Gastrocnemius medialis (tissue), 4 donors: Measurements from ENCODE around the gene ENAH.

Experiments
- POLR2A ChIP-seq, 2 donors: fragments of 450-650 bp; IDR thresholded peaks; one replicate each; pipeline ENCODE4 v1.6.1; 2017; ENCODE audit warnings: antibody characterized with exemption in 2 of 2, mild to moderate bottlenecking in 2 of 2, moderate library complexity in 2 of 2
- TF ChIP-seq, protein P1 (sequence below), 5 experiments: fragments of 450-650 bp in 3 of 5; fragments of 200-600 bp in 2 of 5; sonication (generic) in 2 of 5; IDR thresholded peaks in 4 of 5; conservative IDR thresholded peaks in 1 of 5; 1 replicate in 4 of 5; 2 replicates in 1 of 5; pipeline ENCODE4 v1.5.1; 2016 to 2019; ENCODE audit warnings: antibody characterized with exemption in 5 of 5, mild to moderate bottlenecking in 3 of 5, moderate library complexity in 3 of 5

DNA sequence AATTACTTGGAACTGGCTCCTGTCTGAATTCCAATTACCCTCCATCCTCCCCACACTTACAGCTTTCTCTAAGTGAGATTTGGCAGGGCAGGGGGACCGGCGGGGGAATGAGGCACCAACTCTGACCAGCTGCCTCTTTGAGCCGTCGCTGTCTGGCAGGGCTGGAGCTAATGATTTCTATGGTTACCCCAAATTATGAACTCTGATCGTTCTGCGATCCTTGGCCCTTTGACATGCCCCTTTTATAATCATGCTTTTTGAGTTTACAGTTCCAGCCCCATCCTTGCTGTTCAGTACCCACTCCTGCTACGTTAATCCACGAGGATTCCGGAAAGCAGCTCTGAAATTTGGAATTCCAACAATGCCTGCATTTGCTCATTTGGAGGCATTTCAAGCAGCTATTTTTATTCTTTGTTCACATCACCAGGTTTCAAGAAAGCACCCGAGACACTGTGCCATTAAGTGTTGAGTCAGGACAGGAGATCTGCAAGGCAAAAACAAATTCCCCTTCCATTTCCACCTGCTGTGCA, 170.4 kb downstream of the ENAH start:
- no peak for TF ChIP-seq POLR2A (IDR thresholded peaks at IDR 0.05)
- TF ChIP-seq, protein P1, sequence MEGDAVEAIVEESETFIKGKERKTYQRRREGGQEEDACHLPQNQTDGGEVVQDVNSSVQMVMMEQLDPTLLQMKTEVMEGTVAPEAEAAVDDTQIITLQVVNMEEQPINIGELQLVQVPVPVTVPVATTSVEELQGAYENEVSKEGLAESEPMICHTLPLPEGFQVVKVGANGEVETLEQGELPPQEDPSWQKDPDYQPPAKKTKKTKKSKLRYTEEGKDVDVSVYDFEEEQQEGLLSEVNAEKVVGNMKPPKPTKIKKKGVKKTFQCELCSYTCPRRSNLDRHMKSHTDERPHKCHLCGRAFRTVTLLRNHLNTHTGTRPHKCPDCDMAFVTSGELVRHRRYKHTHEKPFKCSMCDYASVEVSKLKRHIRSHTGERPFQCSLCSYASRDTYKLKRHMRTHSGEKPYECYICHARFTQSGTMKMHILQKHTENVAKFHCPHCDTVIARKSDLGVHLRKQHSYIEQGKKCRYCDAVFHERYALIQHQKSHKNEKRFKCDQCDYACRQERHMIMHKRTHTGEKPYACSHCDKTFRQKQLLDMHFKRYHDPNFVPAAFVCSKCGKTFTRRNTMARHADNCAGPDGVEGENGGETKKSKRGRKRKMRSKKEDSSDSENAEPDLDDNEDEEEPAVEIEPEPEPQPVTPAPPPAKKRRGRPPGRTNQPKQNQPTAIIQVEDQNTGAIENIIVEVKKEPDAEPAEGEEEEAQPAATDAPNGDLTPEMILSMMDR (IDR thresholded peaks at IDR 0.05 in 4 of 5, conservative IDR thresholded peaks at IDR 0.05 in 1 of 5) = no peak
